ENCODE data around the gene SCARB2.

DNA sequence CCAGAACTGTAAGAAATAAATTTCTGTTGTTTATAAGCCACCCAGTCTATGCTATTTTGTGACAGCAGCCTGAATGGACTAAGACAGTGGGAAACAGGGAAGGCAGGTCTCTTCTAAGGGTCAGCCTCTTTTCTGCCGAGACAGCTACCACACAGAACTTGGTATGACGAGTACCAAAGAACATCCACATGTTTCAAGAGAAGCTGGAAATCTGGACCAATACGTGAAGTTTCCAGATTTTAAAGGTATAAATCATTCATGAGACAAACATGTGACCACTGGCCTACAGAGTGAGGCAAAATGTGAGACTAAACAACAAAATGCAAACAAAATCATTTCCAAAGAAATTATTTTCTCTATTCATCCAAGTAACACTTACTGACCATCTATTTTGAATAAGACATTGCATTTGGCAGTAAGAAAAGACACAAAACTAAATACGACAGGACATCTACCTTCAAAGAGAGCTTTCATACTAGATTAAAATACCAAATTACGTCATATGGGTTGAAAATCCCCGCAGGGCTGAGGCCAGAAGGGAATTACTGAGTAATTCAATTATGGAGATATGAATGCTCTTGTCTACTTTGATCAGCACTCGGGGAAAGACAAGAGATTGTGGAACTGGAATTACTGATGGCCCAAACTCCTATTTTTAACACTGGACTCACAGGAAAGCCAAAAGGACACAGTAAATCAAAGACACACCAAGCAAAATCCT lies 7.2 kb downstream of the SCARB2 start:
- TF ChIP-seq CTCF (IDR thresholded peaks at IDR 0.05) (no peak), POLR2A (IDR thresholded peaks at IDR 0.05) (no peak)

All from right lobe of liver (tissue), 4 donors.